ENCODE measurements around the gene MMP24. TPM values are rescaled to one million over a fixed set of nuclear protein-coding genes. Genes with fewer than 3 reads are reported as not detected.

MMP24 gene
- total RNA-seq, 1 donor from 2014 or later = not detected

GRCh38 chr20:35299780-35300179 is 73.3 kb downstream of the MMP24 start:
- Histone ChIP-seq H3K27me3 (no peaks in the 10 kb centered on the region), H3K27ac (no peak overlapping the region), H3K4me3 (no peak overlapping the region), H3K4me1 (no peaks in the 10 kb centered on the region), H3K36me3 (no peaks in the 10 kb centered on the region), H3K9me3 (no peaks in the 10 kb centered on the region)
- TF ChIP-seq CTCF (IDR thresholded peaks at IDR 0.05) = no peak
- intact Hi-C loops (cut with DNase I) = no loop called here
- DNase-seq (ENCODE audit: low spot score in 2 of 2) = no peak

- Histone ChIP-seq H3K9me3 (no peaks in the 10 kb centered on the region), H3K4me3 (no peak overlapping the region), H3K27me3 (no peaks in the 10 kb centered on the region), H3K27ac (no peak overlapping the region), H3K4me1 (peaks cover 0 to 3% of the 10 kb centered on the region in 2 donors), H3K36me3 (no peaks in the 10 kb centered on the region)
- intact Hi-C loops (cut with DNase I) = no loop called here
- no peak for DNase-seq (ENCODE audit: low spot score in 2 of 2)
- TF ChIP-seq CTCF (IDR thresholded peaks at IDR 0.05) = no peak
Measured at GRCh38 chr20:35300469-35301262, 74.2 kb downstream of the MMP24 start.

- Histone ChIP-seq H3K9me3 (no peaks in the 10 kb centered on the region), H3K4me3 (no peak overlapping the region), H3K27ac (no peak overlapping the region), H3K27me3 (no peaks in the 10 kb centered on the region), H3K36me3 (peaks cover 0 to 4% of the 10 kb centered on the region in 2 donors), H3K4me1 (peaks cover 0 to 9% of the 10 kb centered on the region in 2 donors)
- intact Hi-C loops (cut with DNase I) = no loop called here
- TF ChIP-seq CTCF (IDR thresholded peaks at IDR 0.05) = no peak
- DNase-seq (ENCODE audit: low spot score in 2 of 2) = no peak
Measured at GRCh38 chr20:35301426-35301825, 74.9 kb downstream of the MMP24 start.

- Histone ChIP-seq H3K36me3 (peaks cover 0 to 4% of the 10 kb centered on the region in 2 donors), H3K9me3 (no peaks in the 10 kb centered on the region), H3K4me1 (peaks cover 8 to 16% of the 10 kb centered on the region in 2 donors), H3K27me3 (no peaks in the 10 kb centered on the region), H3K4me3 (no peak overlapping the region), H3K27ac (no peak overlapping the region)
- intact Hi-C loops (cut with DNase I) = no loop called here
- TF ChIP-seq CTCF (IDR thresholded peaks at IDR 0.05) = no peak
- no peak for DNase-seq (ENCODE audit: low spot score in 2 of 2)
Measured at GRCh38 chr20:35302421-35303335, 76.2 kb downstream of the MMP24 start.

GRCh38 chr20:35303382-35303734 is 76.9 kb downstream of the MMP24 start:
- TF ChIP-seq CTCF (IDR thresholded peaks at IDR 0.05) = no peak
- Histone ChIP-seq H3K4me3 (no peak overlapping the region), H3K4me1 (peaks cover 14 to 23% of the 10 kb centered on the region in 2 donors), H3K27ac (no peak overlapping the region), H3K36me3 (peaks cover 0 to 4% of the 10 kb centered on the region in 2 donors), H3K9me3 (no peaks in the 10 kb centered on the region), H3K27me3 (no peaks in the 10 kb centered on the region)
- DNase-seq (ENCODE audit: low spot score in 2 of 2) = no peak
- intact Hi-C loops (cut with DNase I) = no loop called here

Measured in ascending aorta (tissue), 2 donors.